ENCODE data around the gene KRTAP9-3. TPM values are rescaled to one million over a fixed set of nuclear protein-coding genes. Genes with fewer than 3 reads are reported as not detected.
A peak's percentile ranks its signal among the peaks of the same experiment; 100 is the strongest.
"Not testable (repeated sequence)": the region's sequence is repeated elsewhere in the genome, so short reads cannot be mapped to it uniquely, and the experiment has no call there.

Gene KRTAP9-3, protein sequence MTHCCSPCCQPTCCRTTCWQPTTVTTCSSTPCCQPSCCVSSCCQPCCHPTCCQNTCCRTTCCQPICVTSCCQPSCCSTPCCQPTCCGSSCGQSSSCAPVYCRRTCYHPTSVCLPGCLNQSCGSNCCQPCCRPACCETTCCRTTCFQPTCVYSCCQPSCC
- total RNA-seq (2021; ENCODE audit: unreplicated experiment), result not detected
- not detected in 2 replicates for polyA plus RNA-seq (2012)
- not detected for Bru-seq, nascent RNA
- BruChase-seq, experiment 1, labeled RNA remaining after a 6-hour chase, result not detected
- BruChase-seq, experiment 2, labeled RNA remaining after a 2-hour chase, result not detected
- long read RNA-seq, result 0 reads

DNA sequence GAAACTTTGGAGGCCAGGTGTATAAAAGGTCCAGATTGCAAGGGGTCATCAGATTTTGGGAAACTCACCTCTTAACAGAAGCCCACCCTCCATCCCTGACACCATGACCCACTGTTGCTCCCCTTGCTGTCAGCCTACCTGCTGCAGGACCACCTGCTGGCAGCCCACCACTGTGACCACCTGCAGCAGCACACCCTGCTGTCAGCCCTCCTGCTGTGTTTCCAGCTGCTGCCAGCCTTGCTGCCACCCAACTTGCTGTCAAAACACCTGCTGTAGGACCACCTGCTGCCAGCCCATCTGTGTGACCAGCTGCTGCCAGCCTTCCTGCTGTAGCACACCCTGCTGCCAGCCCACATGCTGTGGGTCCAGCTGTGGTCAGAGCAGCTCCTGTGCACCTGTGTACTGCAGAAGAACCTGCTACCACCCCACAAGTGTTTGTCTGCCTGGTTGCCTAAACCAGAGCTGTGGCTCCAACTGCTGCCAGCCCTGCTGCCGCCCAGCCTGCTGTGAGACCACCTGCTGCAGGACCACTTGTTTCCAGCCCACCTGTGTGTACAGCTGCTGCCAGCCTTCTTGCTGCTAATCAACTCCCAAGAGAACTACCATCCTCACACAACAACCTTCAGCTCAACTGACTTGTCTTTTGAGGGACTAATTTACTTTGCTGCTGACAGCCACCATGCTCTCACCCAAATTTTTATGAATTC, at the start of gene KRTAP9-3:
Gene KRTAP9-3 (plus strand): TSS at position 51 of the 707 bp plus-strand sequence. CDS start 53 bp downstream, at position 104.
- H3K79me2 ChIP-seq (ENCODE audit: insufficient read depth, low read length); BruUV-seq (replicated peaks): not testable (repeated sequence)

DNA sequence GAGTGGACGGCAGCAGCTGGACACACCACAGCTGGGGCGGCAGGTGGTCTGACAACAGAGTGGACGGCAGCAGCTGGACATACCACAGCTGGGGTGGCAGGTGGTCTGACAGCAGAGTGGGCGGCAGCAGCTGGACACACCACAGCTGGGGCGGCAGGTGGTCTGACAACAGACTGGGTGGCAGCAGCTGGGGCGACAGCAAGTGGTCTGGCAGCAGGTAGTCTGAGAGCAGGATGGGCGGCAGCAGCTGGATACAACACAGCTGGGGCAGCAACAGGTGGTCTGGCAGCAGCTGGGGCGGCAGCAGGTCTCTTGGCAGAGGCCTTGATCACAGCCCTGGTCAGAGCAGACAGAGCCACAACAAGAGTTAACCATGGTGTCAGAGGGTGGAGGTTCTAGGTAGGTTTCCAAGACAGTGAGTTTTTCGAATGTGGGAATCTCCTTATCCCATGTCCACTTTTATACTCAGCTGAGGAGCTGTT, 47.7 kb upstream of the KRTAP9-3 start, which contains the start of gene KRTAP4-1:
Gene KRTAP4-1 (minus strand): TSS at position 432 of the 482 bp plus-strand sequence. CDS start 57 bp downstream, at position 375.
- Histone ChIP-seq H3K9ac (ENCODE audit: low read length) (no peak within 1 kb of the TSS), H3K79me2 (ENCODE audit: insufficient read depth, low read length) (no peaks in the 10 kb centered on the region), H3K4me1 (ENCODE audit: control insufficient read depth in 1 of 2, insufficient read depth in 2 of 2, low read length in 2 of 2) (peaks cover 0 to 10% of the 10 kb centered on the region in 2 experiments; a peak in 1 of 4 replicates), H4K20me1 (ENCODE audit: insufficient read depth) (no peaks in the 10 kb centered on the region), H3K9me2 (ENCODE audit: insufficient read depth) (no peaks in the 10 kb centered on the region), H3K27ac (ENCODE audit: low read depth, low read length) (no peak within 1 kb of the TSS), H3K9me3 (ENCODE audit: control insufficient read depth in 1 of 2, insufficient read depth in 1 of 2, low read depth in 1 of 2, low read length in 2 of 2) (no peaks in the 10 kb centered on the region), H3K4me2 (ENCODE audit: low read length) (no peak within 1 kb of the TSS), H2AFZ (ENCODE audit: low read depth, low read length, poor library complexity, severe bottlenecking) (peak within 1 kb of the TSS; percentile 24), H3K27me3 (ENCODE audit: insufficient read depth, low read length) (no peaks in the 10 kb centered on the region), H3K36me3 (ENCODE audit: control insufficient read depth in 1 of 2, insufficient read depth in 2 of 2, low read length in 2 of 2) (no peaks in the 10 kb centered on the region), H3K4me3 (replicated peaks in 1 of 2; ENCODE audit: low read depth in 1 of 2, low read length in 2 of 2) (no peak within 1 kb of the TSS)
- no peak for ATAC-seq
- TF ChIP-seq, protein P1, sequence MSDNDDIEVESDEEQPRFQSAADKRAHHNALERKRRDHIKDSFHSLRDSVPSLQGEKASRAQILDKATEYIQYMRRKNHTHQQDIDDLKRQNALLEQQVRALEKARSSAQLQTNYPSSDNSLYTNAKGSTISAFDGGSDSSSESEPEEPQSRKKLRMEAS (IDR thresholded peaks at IDR 0.05), result no peak
- TF ChIP-seq POLR2AphosphoS5 (IDR thresholded peaks at IDR 0.05; ENCODE audit: low read depth, low read length), result no peak
- no peak for TF ChIP-seq EZH2 (IDR thresholded peaks at IDR 0.05)
- TF ChIP-seq EZH2phosphoT487 (IDR thresholded peaks at IDR 0.05; ENCODE audit: borderline replicate concordance), result no peak
- no peak for TF ChIP-seq ELF1 (IDR thresholded peaks at IDR 0.05; ENCODE audit: borderline replicate concordance, low read depth)
- TF ChIP-seq, protein P2, sequence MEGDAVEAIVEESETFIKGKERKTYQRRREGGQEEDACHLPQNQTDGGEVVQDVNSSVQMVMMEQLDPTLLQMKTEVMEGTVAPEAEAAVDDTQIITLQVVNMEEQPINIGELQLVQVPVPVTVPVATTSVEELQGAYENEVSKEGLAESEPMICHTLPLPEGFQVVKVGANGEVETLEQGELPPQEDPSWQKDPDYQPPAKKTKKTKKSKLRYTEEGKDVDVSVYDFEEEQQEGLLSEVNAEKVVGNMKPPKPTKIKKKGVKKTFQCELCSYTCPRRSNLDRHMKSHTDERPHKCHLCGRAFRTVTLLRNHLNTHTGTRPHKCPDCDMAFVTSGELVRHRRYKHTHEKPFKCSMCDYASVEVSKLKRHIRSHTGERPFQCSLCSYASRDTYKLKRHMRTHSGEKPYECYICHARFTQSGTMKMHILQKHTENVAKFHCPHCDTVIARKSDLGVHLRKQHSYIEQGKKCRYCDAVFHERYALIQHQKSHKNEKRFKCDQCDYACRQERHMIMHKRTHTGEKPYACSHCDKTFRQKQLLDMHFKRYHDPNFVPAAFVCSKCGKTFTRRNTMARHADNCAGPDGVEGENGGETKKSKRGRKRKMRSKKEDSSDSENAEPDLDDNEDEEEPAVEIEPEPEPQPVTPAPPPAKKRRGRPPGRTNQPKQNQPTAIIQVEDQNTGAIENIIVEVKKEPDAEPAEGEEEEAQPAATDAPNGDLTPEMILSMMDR (IDR thresholded peaks at IDR 0.05 in 2 of 3, conservative IDR thresholded peaks at IDR 0.05 in 1 of 3; ENCODE audit: borderline replicate concordance in 1 of 3, insufficient read depth in 1 of 3, low read depth in 2 of 3, low read length in 2 of 3), result no peak
- DNase-seq (ENCODE audit: low read depth, low spot score), result no peak
- CTCF ChIA-PET, result no interaction called here
- no TSS peak for BruUV-seq (replicated peaks)
- RAD21 ChIA-PET (ENCODE audit: low non-redundant PET in 1 of 2, low total read pairs in 2 of 2, uncharacterized antibody in 2 of 2, unreplicated experiment in 2 of 2), result no interaction called here
- POLR2A ChIA-PET, result interaction anchor here (0.6 kb wide), 1 partner anchor 280 kb away, joined by 5 read pairs; no protein-coding TSS in a partner anchor
- intact Hi-C loops (cut with micrococcal nuclease), result no loop called here

More for the DNA sequence above, at the start of gene KRTAP9-3:
- H3K9ac ChIP-seq (ENCODE audit: low read length); H3K36me3 ChIP-seq (ENCODE audit: control insufficient read depth in 1 of 2, insufficient read depth in 2 of 2, low read length in 2 of 2); H3K4me3 ChIP-seq (replicated peaks in 1 of 2; ENCODE audit: low read depth in 1 of 2, low read length in 2 of 2); H3K9me3 ChIP-seq (ENCODE audit: control insufficient read depth in 1 of 2, insufficient read depth in 1 of 2, low read depth in 1 of 2, low read length in 2 of 2); H3K27ac ChIP-seq (ENCODE audit: low read depth, low read length); intact Hi-C loops (cut with micrococcal nuclease); H3K4me1 ChIP-seq (ENCODE audit: control insufficient read depth in 1 of 2, insufficient read depth in 2 of 2, low read length in 2 of 2); DNase-seq (ENCODE audit: low read depth, low spot score); RAD21 ChIA-PET (ENCODE audit: low non-redundant PET in 1 of 2, low total read pairs in 2 of 2, uncharacterized antibody in 2 of 2, unreplicated experiment in 2 of 2); H4K20me1 ChIP-seq (ENCODE audit: insufficient read depth); H3K9me2 ChIP-seq (ENCODE audit: insufficient read depth); H3K4me2 ChIP-seq (ENCODE audit: low read length); ATAC-seq; POLR2A ChIA-PET; CTCF ChIA-PET; H3K27me3 ChIP-seq (ENCODE audit: insufficient read depth, low read length); H2AFZ ChIP-seq (ENCODE audit: low read depth, low read length, poor library complexity, severe bottlenecking): not testable (repeated sequence)
